ENCODE measurements around the gene EEF1B2.

Gene EEF1B2

DNA sequence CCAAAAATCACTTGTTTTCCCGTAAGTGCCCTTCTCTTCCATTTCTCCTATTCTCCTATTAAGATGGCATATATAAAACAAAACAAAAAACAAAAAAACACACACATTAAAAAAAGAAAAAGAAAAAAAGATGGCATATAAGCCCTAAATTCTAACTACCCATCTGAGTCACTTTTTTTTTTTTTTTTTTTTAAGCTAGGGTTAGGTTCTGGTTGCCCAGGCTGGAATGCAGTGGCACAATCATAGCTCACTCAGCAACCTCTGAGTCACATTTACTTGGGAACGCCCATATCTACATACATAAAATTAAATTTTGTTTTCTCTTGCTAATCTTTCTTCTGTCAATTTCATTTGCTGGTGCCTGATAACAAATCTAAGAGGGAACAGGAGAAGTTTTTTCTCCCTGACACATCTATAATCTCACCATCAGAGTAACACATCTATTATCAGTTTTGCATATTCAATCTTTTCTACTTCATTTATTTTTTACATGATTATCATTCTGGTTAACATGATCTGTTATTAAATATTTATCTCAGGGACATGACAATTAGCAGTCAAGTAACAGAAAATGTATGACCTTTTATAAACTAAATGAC is 52.1 kb downstream of the EEF1B2 start:
- Histone ChIP-seq H3K9ac (no peak overlapping the region), H3K4me1 (peaks cover 6% of the 10 kb centered on the region), H3K36me3 (no peaks in the 10 kb centered on the region), H3K27ac (no peak overlapping the region), H4K20me1 (no peaks in the 10 kb centered on the region), H3K27me3 (no peaks in the 10 kb centered on the region), H3K4me2 (no peak overlapping the region), H3K4me3 (no peak overlapping the region), H3K9me3 (0 out of 2 replicates have a peak, but pooled peaks cover 4% of the 10 kb centered on the region)
- TF ChIP-seq Cebpa-rat (IDR thresholded peaks at IDR 0.05): no peak

Measured in BLaER1 (cell line).